B cell (primary cell): ENCODE results near the gene LYST. TPM values are rescaled to one million over a fixed set of nuclear protein-coding genes. Genes with fewer than 3 reads are reported as not detected.
"Not testable (repeated sequence)": the region's sequence is repeated elsewhere in the genome, so short reads cannot be mapped to it uniquely, and the experiment has no call there.

ENCODE experiments used
- ATAC-seq: fragments of 200-7000 bp; cut with Tn5 transposase; one replicate; pipeline ENCODE4 v1.10.0; 2021; ENCODE audit warnings: low read depth, mild to moderate bottlenecking, moderate number of reproducible peaks, moderate library complexity
- CTCF ChIA-PET: fragments of 350-600 bp; sonication (Branson Sonifier 250); formaldehyde crosslinking; loops from one replicate; lab custom pipeline; 2021; ENCODE audit warnings: antibody characterized with exemption, inconsistent platforms; lab: Charles Lee
- POLR2A ChIA-PET: fragments of 350-600 bp; sonication (Branson Sonifier 250); formaldehyde crosslinking; loops from one replicate; lab custom pipeline; 2021; ENCODE audit warnings: antibody characterized with exemption; lab: Charles Lee
- DNase-seq: peaks from one replicate; pipeline ENCODE4 v3.0.0; 2013
- H2AFZ ChIP-seq: 2 replicates; pipeline ENCODE4 v1.6.1; 2012; ENCODE audit warnings: mild to moderate bottlenecking, low read depth, low read length; ENCODE audit not compliant: insufficient read depth, poor library complexity, severe bottlenecking
- H3K27ac ChIP-seq, 2 donors: 1 replicate in 1 of 2; 2 replicates in 1 of 2; pipeline ENCODE4 v1.5.1; 2012 to 2013; ENCODE audit warnings: low read length in 2 of 2, mild to moderate bottlenecking in 2 of 2, moderate library complexity in 1 of 2
- H3K27me3 ChIP-seq, 4 experiments: fragments of 200-600 bp in 1 of 4; sonication (generic) in 1 of 4; replicated peaks in 1 of 4; 1 replicate in 2 of 4; 2 replicates in 2 of 4; pipeline versions ENCODE4 v1.6.1 to v1.7.0; 2013 to 2016; ENCODE audit warnings: low read length in 3 of 4, mild to moderate bottlenecking in 2 of 4, mixed read lengths in 1 of 4, moderate library complexity in 1 of 4; ENCODE audit not compliant: insufficient read depth in 4 of 4, control insufficient read depth in 3 of 4; ENCODE audit errors: control extremely low read depth in 1 of 4
- H3K36me3 ChIP-seq, 2 experiments: replicated peaks in 1 of 2; 1 replicate in 1 of 2; 2 replicates in 1 of 2; pipeline versions ENCODE4 v1.6.1 to v1.7.1; 2013; ENCODE audit warnings: low read length in 1 of 2; ENCODE audit not compliant: insufficient read depth in 2 of 2, control insufficient read depth in 1 of 2; ENCODE audit errors: control extremely low read depth in 1 of 2, extremely low read depth in 1 of 2
- H3K4me1 ChIP-seq, 2 donors: fragments of 200-600 bp in 1 of 2; sonication (generic) in 1 of 2; 1 replicate in 1 of 2; 2 replicates in 1 of 2; pipeline versions ENCODE4 v1.5.1 to v1.6.1; 2013 to 2017; ENCODE audit warnings: low read length in 2 of 2; ENCODE audit not compliant: control insufficient read depth in 2 of 2, insufficient read depth in 2 of 2
- H3K4me2 ChIP-seq: replicated peaks from 2 replicates; pipeline ENCODE3; 2012; ENCODE audit warnings: mild to moderate bottlenecking, low read depth, low read length; ENCODE audit not compliant: poor library complexity, severe bottlenecking
- H3K4me3 ChIP-seq, 5 experiments: fragments of 200-600 bp in 1 of 5; sonication (generic) in 1 of 5; 1 replicate in 3 of 5; 2 replicates in 2 of 5; pipeline versions ENCODE4 v1.5.1 to v1.7.0; 2011 to 2016; ENCODE audit warnings: low read length in 4 of 5, mild to moderate bottlenecking in 4 of 5, low read depth in 2 of 5, control low read depth in 1 of 5, moderate library complexity in 1 of 5; ENCODE audit not compliant: insufficient read depth in 1 of 5; ENCODE audit errors: control extremely low read depth in 1 of 5, extremely low read depth in 1 of 5
- H3K79me2 ChIP-seq: fragments of 200-600 bp; sonication (generic); one replicate; pipeline ENCODE4 v1.6.0; 2016; ENCODE audit warnings: low read length; ENCODE audit not compliant: control insufficient read depth, insufficient read depth
- H3K9ac ChIP-seq: fragments of 200-600 bp; sonication (generic); 2 replicates; pipeline ENCODE4 v1.6.1; 2017; ENCODE audit warnings: mild to moderate bottlenecking, low read length, moderate library complexity
- H3K9me3 ChIP-seq, 3 donors: one replicate each; pipeline versions ENCODE4 v1.6.1 to v1.7.1; 2013; ENCODE audit warnings: low read length in 2 of 3; ENCODE audit not compliant: control insufficient read depth in 2 of 3, insufficient read depth in 1 of 3; ENCODE audit errors: control extremely low read depth in 1 of 3
- H4K20me1 ChIP-seq: 2 replicates; pipeline ENCODE4 v1.6.0; 2012; ENCODE audit warnings: mild to moderate bottlenecking, low read length; ENCODE audit not compliant: insufficient read depth, control insufficient read depth, poor library complexity, severe bottlenecking
- H3K27ac Mint-ChIP-seq: one replicate; pipeline ENCODE4 v1.8.0; 2021; ENCODE audit warnings: mixed read lengths
- H3K27me3 Mint-ChIP-seq: one replicate; pipeline ENCODE4 v1.8.0; 2021; ENCODE audit warnings: mixed read lengths
- H3K4me1 Mint-ChIP-seq: one replicate; pipeline ENCODE4 v1.8.0; 2021; ENCODE audit warnings: mixed read lengths
- H3K4me3 Mint-ChIP-seq: one replicate; pipeline ENCODE4 v1.8.0; 2021; ENCODE audit warnings: mixed read lengths
- H3K9me3 Mint-ChIP-seq: one replicate; pipeline ENCODE4 v1.8.0; 2022; ENCODE audit warnings: mixed read lengths; ENCODE audit not compliant: insufficient read depth
- CTCF ChIP-seq: fragments of 200-600 bp; IDR thresholded peaks from one replicate; pipeline ENCODE4 v1.8.0; 2022; ENCODE audit warnings: antibody characterized with exemption, mild to moderate bottlenecking
- EZH2 ChIP-seq: IDR thresholded peaks from 2 replicates; pipeline ENCODE4 v1.6.1; 2012; ENCODE audit warnings: borderline replicate concordance, low read depth, mild to moderate bottlenecking, moderate library complexity, low read length; ENCODE audit not compliant: insufficient read depth, poor library complexity, severe bottlenecking
- WGBS: methylation state at CpG from one replicate; pipeline ENCODE4 v1.1.5; 2013; ENCODE audit warnings: missing lambda C conversion rate; ENCODE audit not compliant: insufficient coverage; 5-methylcytosine and 5-hydroxymethylcytosine counted together
- intact Hi-C: fragments of 100-400 bp; cut with micrococcal nuclease; formaldehyde crosslinking; loops from one replicate; pipeline ENCODE4 v1.10.0; 2022
- polyA plus RNA-seq: library from polyadenylated mRNA; depleted of rRNA; stranded (reverse); fragments of >200 nt; gene quantifications from 2 replicates; pipeline ENCODE4 v1.2.3, GENCODE V29; 2012
- total RNA-seq, 2 donors: library from RNA; stranded (reverse); fragments of 120-200 nt in 1 of 2; gene quantifications; 1 replicate in 1 of 2; 2 replicates in 1 of 2; pipeline versions ENCODE4 v1.2.3 to v1.2.4, GENCODE V29; 2013 to 2022

The LYST gene
- total and polyA plus RNA-seq, 2 donors (not counting 1 experiment from before 2014, with no cell fraction given) = 50.4 to 120 TPM

- Histone ChIP-seq H4K20me1 (no peaks in the 10 kb centered on the region), H3K36me3 (peaks cover 18 to 65% of the 10 kb centered on the region in 2 experiments), H3K9ac (no peak overlapping the region), H3K4me1 (no peaks in the 10 kb centered on the region), H3K27me3 (no peaks in the 10 kb centered on the region), H3K4me2 (no peak overlapping the region), H3K79me2 (no peaks in the 10 kb centered on the region), H2AFZ (no peak overlapping the region), H3K4me3 (no peak overlapping the region), H3K27ac (no peak overlapping the region), H3K9me3 (no peaks in the 10 kb centered on the region)
- ChIA-PET POLR2A (interaction anchor here (0.7 kb wide), 1 partner anchor 10 kb away, joined by 6 read pairs; no protein-coding TSS in a partner anchor), CTCF (interaction anchor here (0.7 to 1.0 kb wide), 2 partner anchors 26 to 215 kb away, joined by 4 to 6 read pairs; no protein-coding TSS in a partner anchor)
- TF ChIP-seq EZH2 (no peak), CTCF (no peak)
- ATAC-seq (no peak), DNase-seq (no peak)
- Mint-ChIP-seq H3K9me3 (no peaks in the 10 kb centered on the region), H3K27me3 (no peaks in the 10 kb centered on the region), H3K27ac (no peak overlapping the region), H3K4me3 (no peak overlapping the region), H3K4me1 (no peaks in the 10 kb centered on the region)
- intact Hi-C loops = no loop called here
Measured at GRCh38 chr1:235757587-235758096, 109.1 kb downstream of the LYST start.

- H3K4me3 ChIP-seq, H3K79me2 ChIP-seq, H3K27ac Mint-ChIP-seq, DNase-seq, intact Hi-C loops, H3K9me3 ChIP-seq, H3K4me2 ChIP-seq, H3K4me1 ChIP-seq, H3K9ac ChIP-seq, H3K4me1 Mint-ChIP-seq, H3K27me3 Mint-ChIP-seq, H3K9me3 Mint-ChIP-seq, H2AFZ ChIP-seq, H3K27me3 ChIP-seq, ATAC-seq, H3K27ac ChIP-seq, H3K4me3 Mint-ChIP-seq, H4K20me1 ChIP-seq: not testable (repeated sequence)
- POLR2A ChIA-PET = interaction anchor here (0.7 kb wide), 1 partner anchor 81 kb away, joined by 8 read pairs; no protein-coding TSS in a partner anchor
- CTCF ChIA-PET = interaction anchor here (3.0 kb wide), 1 partner anchor 217 kb away, joined by 14 read pairs; no protein-coding TSS in a partner anchor
- H3K36me3 ChIP-seq = peaks cover 20 to 60% of the 10 kb centered on the region in 2 experiments
- 100% methylated on average over 2 of the region's 3 CpGs for WGBS
Measured at GRCh38 chr1:235754186-235754585, 112.5 kb downstream of the LYST start.
